HAP-1 (cell line): ENCODE data around the gene KHDRBS1.

Source experiments
- DNase-seq, 2 experiments: peaks; one replicate each; pipeline ENCODE4 v3.0.0-alpha.2; 2016 to 2020; ENCODE audit warnings: low spot score in 2 of 2
- H3K27me3 ChIP-seq: fragments of 250-450 bp; sonication (Bioruptor Pico); 2 replicates; pipeline ENCODE4 v1.5.1; 2020; ENCODE audit warnings: low read depth, mild to moderate bottlenecking, moderate library complexity
- H3K36me3 ChIP-seq: fragments of 250-450 bp; sonication (Bioruptor Pico); replicated peaks from 2 replicates; pipeline ENCODE4 v1.5.1; 2020; ENCODE audit warnings: mild to moderate bottlenecking
- H3K4me1 ChIP-seq: fragments of 250-450 bp; sonication (Bioruptor Pico); 2 replicates; pipeline ENCODE4 v1.5.1; 2020; ENCODE audit warnings: mild to moderate bottlenecking
- H3K4me3 ChIP-seq: fragments of 250-450 bp; sonication (Bioruptor Pico); 2 replicates; pipeline ENCODE4 v1.5.1; 2020; ENCODE audit warnings: mild to moderate bottlenecking, moderate library complexity
- H3K9me3 ChIP-seq: fragments of 250-450 bp; sonication (Bioruptor Pico); 2 replicates; pipeline ENCODE4 v1.5.1; 2020; ENCODE audit warnings: mild to moderate bottlenecking, moderate library complexity
- in situ Hi-C: fragments of 300-500 bp; cut with MboI; formaldehyde crosslinking; loops from 3 replicates; pipeline ENCODE4 v1.14.3; 2020; ENCODE audit warnings: low sequenced_read_pairs, inconsistent platforms, mixed read lengths

The KHDRBS1 gene

DNA sequence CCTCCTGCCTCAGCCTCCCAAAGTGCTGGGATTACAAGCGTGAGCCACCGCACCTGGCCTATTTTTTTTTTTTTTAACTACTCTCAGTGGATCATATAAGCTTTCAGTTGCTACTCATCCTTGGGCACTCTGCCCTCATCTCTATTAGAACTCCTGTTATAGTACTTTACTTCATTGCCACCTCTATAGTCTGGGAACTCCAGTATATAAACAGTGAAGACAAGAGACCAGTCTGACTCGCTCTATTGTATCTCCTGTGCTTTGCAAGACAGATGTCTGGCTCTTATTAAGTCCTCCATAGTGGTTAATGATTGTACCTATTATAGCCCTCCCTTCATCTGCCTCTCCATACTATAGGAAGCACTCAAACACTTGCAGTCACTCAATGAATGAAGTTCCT, 15.1 kb downstream of the KHDRBS1 start:
- in situ Hi-C loops: no loop called here
- H3K4me3 ChIP-seq: no peak overlapping the region
- no peak for DNase-seq
- peaks cover 27% of the 10 kb centered on the region for H3K4me1 ChIP-seq
- H3K9me3 ChIP-seq: no peaks in the 10 kb centered on the region
- peaks cover 14% of the 10 kb centered on the region for H3K36me3 ChIP-seq
- H3K27me3 ChIP-seq: no peaks in the 10 kb centered on the region

- Histone ChIP-seq H3K4me1 (peaks cover 27% of the 10 kb centered on the region), H3K27me3 (no peaks in the 10 kb centered on the region), H3K36me3 (peaks cover 37% of the 10 kb centered on the region), H3K4me3 (no peak overlapping the region), H3K9me3 (no peaks in the 10 kb centered on the region)
- DNase-seq: peak; percentile 58 to 83
- in situ Hi-C loops: no loop called here
Observed at GRCh38 chr1:32031578-32032274, 18.1 kb downstream of the KHDRBS1 start.

- in situ Hi-C loops: no loop called here
- Histone ChIP-seq H3K36me3 (peaks cover 42% of the 10 kb centered on the region), H3K9me3 (no peaks in the 10 kb centered on the region), H3K27me3 (no peaks in the 10 kb centered on the region), H3K4me3 (no peak overlapping the region), H3K4me1 (peaks cover 27% of the 10 kb centered on the region)
- peak in 1 of 2 experiments; percentile 31 for DNase-seq
Observed at GRCh38 chr1:32032275-32032615, 18.6 kb downstream of the KHDRBS1 start.

DNA sequence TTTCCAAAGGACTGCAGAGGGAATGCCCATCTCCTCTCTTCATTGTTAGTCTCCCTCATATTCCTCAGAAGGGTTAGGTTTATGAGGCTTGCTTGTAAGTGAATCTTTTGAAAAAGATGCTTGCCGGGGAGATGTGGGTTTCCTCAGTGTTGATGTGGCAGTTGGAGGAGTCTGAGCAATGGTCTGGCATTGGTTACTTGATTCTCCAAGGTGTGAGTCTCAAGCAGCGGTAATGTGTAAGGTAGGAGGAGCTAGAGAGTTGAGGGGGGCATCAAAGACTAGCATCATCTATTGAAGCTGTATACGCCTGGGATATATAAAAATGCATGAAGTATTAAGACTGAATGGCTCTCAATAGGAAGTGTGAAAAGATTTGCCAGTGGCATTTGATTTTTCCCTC, 21.5 kb downstream of the KHDRBS1 start:
- Histone ChIP-seq H3K4me1 (peaks cover 20% of the 10 kb centered on the region), H3K4me3 (no peak overlapping the region), H3K9me3 (no peaks in the 10 kb centered on the region), H3K36me3 (peaks cover 68% of the 10 kb centered on the region), H3K27me3 (no peaks in the 10 kb centered on the region)
- in situ Hi-C loops: no loop called here
- no peak for DNase-seq

GRCh38 chr1:32040711-32041110, 27.0 kb downstream of the KHDRBS1 start:
- peaks cover 66% of the 10 kb centered on the region for H3K36me3 ChIP-seq
- no peak for DNase-seq
- in situ Hi-C loops: no loop called here

GRCh38 chr1:32042330-32042729, 28.7 kb downstream of the KHDRBS1 start:
- no peak for DNase-seq
- in situ Hi-C loops: no loop called here
- peaks cover 64% of the 10 kb centered on the region for H3K36me3 ChIP-seq

More at GRCh38 chr1:32040711-32041110, 27.0 kb downstream of the KHDRBS1 start:
- Histone ChIP-seq H3K27me3 (no peaks in the 10 kb centered on the region), H3K9me3 (no peaks in the 10 kb centered on the region), H3K4me3 (no peak overlapping the region), H3K4me1 (no peaks in the 10 kb centered on the region)

GRCh38 chr1:32044234-32044633, 30.6 kb downstream of the KHDRBS1 start:
- Histone ChIP-seq H3K4me1 (no peaks in the 10 kb centered on the region), H3K27me3 (no peaks in the 10 kb centered on the region), H3K36me3 (peaks cover 59% of the 10 kb centered on the region), H3K4me3 (no peak overlapping the region), H3K9me3 (no peaks in the 10 kb centered on the region)
- no peak for DNase-seq
- in situ Hi-C loops: no loop called here

More at GRCh38 chr1:32042330-32042729, 28.7 kb downstream of the KHDRBS1 start:
- Histone ChIP-seq H3K27me3 (no peaks in the 10 kb centered on the region), H3K4me3 (no peak overlapping the region), H3K9me3 (no peaks in the 10 kb centered on the region), H3K4me1 (no peaks in the 10 kb centered on the region)

- peaks cover 55% of the 10 kb centered on the region for H3K36me3 ChIP-seq
- H3K4me3 ChIP-seq: no peak overlapping the region
- no peaks in the 10 kb centered on the region for H3K9me3 ChIP-seq
- no peak for DNase-seq
- H3K27me3 ChIP-seq: no peaks in the 10 kb centered on the region
- in situ Hi-C loops: no loop called here
- H3K4me1 ChIP-seq: no peaks in the 10 kb centered on the region
Observed at GRCh38 chr1:32045772-32046171, 32.1 kb downstream of the KHDRBS1 start.

DNA sequence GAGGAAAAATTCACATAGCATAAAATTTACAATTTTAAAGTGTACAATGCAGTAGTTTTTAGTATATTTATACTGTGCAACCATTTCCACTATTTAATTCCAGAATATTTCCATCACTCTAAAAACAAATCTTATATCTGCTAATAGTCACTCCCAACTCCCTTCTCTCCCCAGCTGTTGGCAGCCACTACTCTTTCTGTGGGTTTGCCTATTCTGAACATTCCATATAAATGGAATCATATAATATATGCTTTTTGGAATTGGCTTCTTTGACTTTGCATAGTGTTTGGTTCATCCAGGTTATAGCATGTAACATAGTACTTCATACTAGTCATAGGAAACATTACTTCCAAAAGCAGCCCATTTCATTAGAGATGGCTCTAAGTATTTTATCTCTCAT, 34.0 kb downstream of the KHDRBS1 start:
- in situ Hi-C loops: no loop called here
- H3K4me3 ChIP-seq: no peak overlapping the region
- no peaks in the 10 kb centered on the region for H3K27me3 ChIP-seq
- peaks cover 57% of the 10 kb centered on the region for H3K36me3 ChIP-seq
- DNase-seq: no peak
- H3K4me1 ChIP-seq: no peaks in the 10 kb centered on the region
- H3K9me3 ChIP-seq: no peaks in the 10 kb centered on the region

DNA sequence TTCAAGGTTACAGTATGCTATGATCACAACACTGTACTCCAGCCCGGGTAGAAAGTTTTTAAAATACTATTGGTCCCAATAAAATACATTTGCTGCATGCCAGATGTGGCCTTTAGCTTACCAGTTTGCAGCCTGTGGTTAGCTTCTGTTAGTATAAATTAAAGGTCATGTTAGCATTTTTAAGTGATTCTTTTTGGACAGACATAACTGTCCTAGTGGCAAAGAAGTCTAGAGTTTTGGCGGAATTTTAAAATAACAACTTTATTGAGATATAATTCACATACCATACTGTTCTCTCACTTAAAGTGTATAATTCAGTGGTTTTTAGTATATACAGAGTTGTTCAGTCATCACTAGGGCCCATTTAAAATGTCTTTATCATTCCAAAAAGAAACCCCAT, 34.8 kb downstream of the KHDRBS1 start:
- Histone ChIP-seq H3K4me1 (no peaks in the 10 kb centered on the region), H3K4me3 (no peak overlapping the region), H3K27me3 (no peaks in the 10 kb centered on the region), H3K36me3 (peaks cover 65% of the 10 kb centered on the region), H3K9me3 (no peaks in the 10 kb centered on the region)
- DNase-seq: no peak
- in situ Hi-C loops: no loop called here

DNA sequence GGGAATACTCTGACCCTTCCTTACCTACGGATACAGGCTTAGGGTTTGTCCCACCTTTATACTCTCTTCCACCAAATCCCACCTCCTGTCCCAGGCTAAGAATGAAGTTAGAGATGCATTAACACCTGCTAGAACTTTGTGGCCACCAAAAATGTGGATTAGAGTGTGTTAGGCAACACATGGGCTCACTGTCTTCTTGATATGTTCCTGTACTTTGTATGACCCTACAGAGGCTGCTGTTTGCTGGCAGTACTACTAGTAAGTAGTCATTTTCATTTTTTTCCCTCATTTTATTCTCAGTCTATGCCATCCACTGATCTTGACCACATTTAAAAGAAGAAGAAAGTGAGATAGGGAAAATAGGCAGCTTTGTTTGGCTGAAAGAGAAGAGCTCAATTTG, 38.0 kb downstream of the KHDRBS1 start:
- H3K27me3 ChIP-seq: no peaks in the 10 kb centered on the region
- no peaks in the 10 kb centered on the region for H3K9me3 ChIP-seq
- H3K4me3 ChIP-seq: no peak overlapping the region
- in situ Hi-C loops: no loop called here
- no peak for DNase-seq
- H3K36me3 ChIP-seq: peaks cover 87% of the 10 kb centered on the region
- H3K4me1 ChIP-seq: no peaks in the 10 kb centered on the region

DNA sequence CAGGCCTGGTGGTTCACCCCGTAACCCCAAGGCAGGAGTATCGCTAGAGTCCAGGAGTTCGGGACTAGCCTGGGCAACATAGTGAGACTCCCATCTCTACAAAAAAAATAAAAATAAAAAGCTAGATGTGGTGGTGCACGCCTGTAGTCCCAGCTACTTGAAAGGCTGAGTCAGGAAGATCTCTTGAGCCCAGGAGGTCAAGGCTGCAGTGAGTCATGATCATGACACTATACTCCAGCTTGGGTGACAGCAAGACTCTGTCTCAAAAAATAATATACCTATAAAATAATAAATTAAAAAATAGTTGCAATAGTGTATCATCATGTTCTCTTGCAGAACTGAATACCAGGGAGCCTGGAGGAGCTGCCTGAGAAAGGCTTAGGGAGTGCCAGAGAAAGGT, 39.2 kb downstream of the KHDRBS1 start:
- in situ Hi-C loops: no loop called here
- Histone ChIP-seq H3K27me3 (no peaks in the 10 kb centered on the region), H3K4me1 (no peaks in the 10 kb centered on the region), H3K9me3 (no peaks in the 10 kb centered on the region), H3K4me3 (no peak overlapping the region), H3K36me3 (peaks cover 80% of the 10 kb centered on the region)
- no peak for DNase-seq

DNA sequence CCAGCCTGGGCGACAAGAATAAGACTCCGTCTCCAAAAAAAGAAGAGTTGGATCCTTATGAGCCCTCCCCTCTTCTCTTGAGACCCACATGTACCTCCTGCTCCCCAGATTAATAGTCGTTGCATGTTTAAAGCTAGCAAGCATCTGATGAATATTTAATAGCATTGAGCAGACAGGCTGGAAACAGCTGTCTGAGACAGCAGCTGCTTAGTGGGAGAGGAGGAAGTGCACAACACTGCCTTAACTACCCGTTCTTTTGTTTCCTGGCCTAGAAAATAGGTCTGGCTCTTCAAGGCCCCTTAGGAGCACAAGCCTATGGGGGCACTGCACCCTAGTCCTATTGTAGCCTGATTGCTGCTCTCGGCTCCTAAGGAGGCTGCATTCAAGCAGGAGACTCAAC, 41.7 kb downstream of the KHDRBS1 start:
- in situ Hi-C loops: no loop called here
- peaks cover 74% of the 10 kb centered on the region for H3K36me3 ChIP-seq
- no peak for DNase-seq
- peaks cover 5% of the 10 kb centered on the region for H3K4me1 ChIP-seq
- no peaks in the 10 kb centered on the region for H3K27me3 ChIP-seq
- no peaks in the 10 kb centered on the region for H3K9me3 ChIP-seq
- H3K4me3 ChIP-seq: no peak overlapping the region

- in situ Hi-C loops: no loop called here
- peaks cover 71% of the 10 kb centered on the region for H3K36me3 ChIP-seq
- no peaks in the 10 kb centered on the region for H3K27me3 ChIP-seq
- H3K4me3 ChIP-seq: no peak overlapping the region
- no peaks in the 10 kb centered on the region for H3K9me3 ChIP-seq
- H3K4me1 ChIP-seq: peaks cover 11% of the 10 kb centered on the region
- DNase-seq: no peak
Observed at GRCh38 chr1:32056598-32056997, 42.9 kb downstream of the KHDRBS1 start.

DNA sequence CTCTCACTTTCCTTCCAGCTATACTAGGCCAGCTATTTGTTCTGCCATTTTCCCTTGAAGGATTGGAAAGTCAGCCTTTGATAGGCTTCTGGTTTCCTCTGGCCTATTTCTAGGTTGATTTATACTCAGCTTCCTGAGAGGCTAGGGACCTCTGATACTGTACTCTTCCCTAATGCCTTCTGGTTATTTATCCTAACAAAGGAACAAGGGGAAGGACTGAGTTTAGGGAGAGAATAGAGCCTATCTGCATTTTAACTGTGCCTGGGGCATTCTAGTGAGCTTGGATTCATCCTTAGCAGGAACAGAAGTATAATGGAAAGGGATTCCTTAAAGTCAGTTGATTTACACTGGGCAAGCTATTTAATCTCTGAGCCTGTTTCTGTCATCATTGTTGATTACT, 47.2 kb downstream of the KHDRBS1 start:
- Histone ChIP-seq H3K4me1 (peaks cover 20% of the 10 kb centered on the region), H3K36me3 (peaks cover 29% of the 10 kb centered on the region), H3K9me3 (no peaks in the 10 kb centered on the region), H3K27me3 (no peaks in the 10 kb centered on the region), H3K4me3 (no peak overlapping the region)
- peak; percentile 36 to 76 for DNase-seq
- in situ Hi-C loops: loop anchor here (10.0 kb wide), 1 partner anchor 396 kb away; no protein-coding TSS in a partner anchor
